Liver (tissue), 3 donors: ENCODE measurements around the gene ZNF799.

Source experiments
- CTCF ChIP-seq: fragments of 150-350 bp; IDR thresholded peaks from 2 replicates; pipeline ENCODE4 v1.5.1; 2017; ENCODE audit warnings: improper control_type of control experiment, low read depth, low read length; ENCODE audit not compliant: missing input control
- EGR1 ChIP-seq, 2 donors: IDR thresholded peaks; 2 replicates each; pipeline ENCODE4 v1.6.1; 2016 to 2018; ENCODE audit warnings: antibody characterized with exemption in 2 of 2, low read depth in 2 of 2
- FOXA1 ChIP-seq: IDR thresholded peaks from 2 replicates; pipeline ENCODE4 v1.6.1; 2016; ENCODE audit warnings: antibody characterized with exemption
- HNF4G ChIP-seq: IDR thresholded peaks from 2 replicates; pipeline ENCODE4 v1.6.1; 2016; ENCODE audit warnings: antibody characterized with exemption
- JUND ChIP-seq, 2 donors: IDR thresholded peaks; 2 replicates each; pipeline ENCODE4 v1.6.1; 2016; ENCODE audit warnings: antibody characterized with exemption in 2 of 2
- REST ChIP-seq: IDR thresholded peaks from 2 replicates; pipeline ENCODE4 v1.6.1; 2016; ENCODE audit warnings: antibody characterized with exemption, mild to moderate bottlenecking
- SP1 ChIP-seq: IDR thresholded peaks from 2 replicates; pipeline ENCODE4 v1.6.1; 2018; ENCODE audit warnings: antibody characterized with exemption, mild to moderate bottlenecking
- YY1 ChIP-seq: IDR thresholded peaks from 2 replicates; pipeline ENCODE4 v1.6.1; 2016; ENCODE audit warnings: antibody characterized with exemption, mild to moderate bottlenecking
- donor health status: healthy.
- donor health status: healthy.

GRCh38 chr19:12448808-12449207 lies 47.7 kb upstream of the ZNF799 start:
- TF ChIP-seq REST (no peak), CTCF (no peak), FOXA1 (no peak), JUND (IDR thresholded peaks at IDR 0.05) (no peak), SP1 (no peak), EGR1 (IDR thresholded peaks at IDR 0.05; ENCODE audit: low read depth in 2 of 2) (no peak), YY1 (no peak), HNF4G (no peak)
